ENCODE results near the gene SPC25.
"Not testable (repeated sequence)": the region's sequence is repeated elsewhere in the genome, so short reads cannot be mapped to it uniquely, and the experiment has no call there.

SPC25 gene

GRCh38 chr2:168890006-168890782, at the start of gene SPC25:
TSS of gene SPC25 (minus strand) at chr2:168890430. CDS start at chr2:168889519, 911 bp downstream.
- DNase-seq, result peak; percentile 97

- no peak for DNase-seq
Observed at GRCh38 chr2:168939918-168940317, 49.7 kb upstream of the SPC25 start.

- no peak for DNase-seq
Observed at GRCh38 chr2:168939061-168939460, 48.8 kb upstream of the SPC25 start.

- no peak for DNase-seq
Observed at GRCh38 chr2:168935810-168936581, 45.8 kb upstream of the SPC25 start.

- no peak for DNase-seq
Observed at GRCh38 chr2:168934826-168935225, 44.6 kb upstream of the SPC25 start.

- not testable (repeated sequence) for DNase-seq
Observed at GRCh38 chr2:168932174-168932573, 41.9 kb upstream of the SPC25 start.

- no peak for DNase-seq
Observed at GRCh38 chr2:168930242-168930641, 40.0 kb upstream of the SPC25 start.

- no peak for DNase-seq
Observed at GRCh38 chr2:168929031-168929430, 38.8 kb upstream of the SPC25 start.

- DNase-seq, result no peak
Observed at GRCh38 chr2:168928113-168928831, 38.0 kb upstream of the SPC25 start.

- no peak for DNase-seq
Observed at GRCh38 chr2:168926621-168927386, 36.6 kb upstream of the SPC25 start.

GRCh38 chr2:168920504-168921157, 30.4 kb upstream of the SPC25 start:
- DNase-seq, result peak; percentile 21

- DNase-seq, result peak; percentile 70
Observed at GRCh38 chr2:168916331-168916675, 26.1 kb upstream of the SPC25 start.

GRCh38 chr2:168915441-168916330, 25.5 kb upstream of the SPC25 start:
- no peak for DNase-seq

GRCh38 chr2:168913495-168913894, 23.3 kb upstream of the SPC25 start:
- DNase-seq, result no peak

- DNase-seq, result peak; percentile 14
Observed at GRCh38 chr2:168912901-168913369, 22.7 kb upstream of the SPC25 start.

- no peak for DNase-seq
Observed at GRCh38 chr2:168912466-168912865, 22.2 kb upstream of the SPC25 start.

GRCh38 chr2:168910330-168910729, 20.1 kb upstream of the SPC25 start:
- DNase-seq, result no peak

- DNase-seq, result no peak
Observed at GRCh38 chr2:168907940-168908662, 17.9 kb upstream of the SPC25 start.

- no peak for DNase-seq
Observed at GRCh38 chr2:168904358-168904757, 14.1 kb upstream of the SPC25 start.

- DNase-seq, result no peak
Observed at GRCh38 chr2:168903888-168904287, 13.7 kb upstream of the SPC25 start.
